ENCODE results near the gene SIX6. TPM values are rescaled to one million over a fixed set of nuclear protein-coding genes. Genes with fewer than 3 reads are reported as not detected.

Gene SIX6
- total and polyA plus RNA-seq, 8 donors: not detected

Other genes with a start within 250 kb of the SIX6 start
- gene C14orf39, start 23.1 kb upstream of the SIX6 start, total RNA-seq: not detected
- gene C14orf39, start 23.1 kb upstream of the SIX6 start, polyA plus RNA-seq: under 1 TPM in 1 of 2 donors, not detected in 1; 0.02 TPM
- under 1 TPM in 3 of 6 donors, not detected in 3; 0.06 to 0.09 (median 0.06) TPM for gene SIX1, start 140.3 kb downstream of the SIX6 start, total RNA-seq
- under 1 TPM in 1 of 2 donors, not detected in 1; 0.08 TPM for gene SIX1, start 140.3 kb downstream of the SIX6 start, polyA plus RNA-seq
- 1 to 10 TPM; 1.3 to 4.1 (median 2.4) TPM for gene SIX4, start 215.2 kb downstream of the SIX6 start, total RNA-seq
- under 1 TPM; 0.33 to 0.65 TPM for gene SIX4, start 215.2 kb downstream of the SIX6 start, polyA plus RNA-seq
- 10 to 100 TPM in 5 of 6 donors, 1 to 10 TPM in 1; 8.0 to 15.6 (median 12.9) TPM for gene MNAT1, start 225.6 kb downstream of the SIX6 start, total RNA-seq
- 10 to 100 TPM in 1 of 2 donors, 1 to 10 TPM in 1; 6.9 to 12.2 TPM for gene MNAT1, start 225.6 kb downstream of the SIX6 start, polyA plus RNA-seq